Spinal cord (tissue), 10 donors: Measurements from ENCODE around the gene ZDHHC13. TPM values are rescaled to one million over a fixed set of nuclear protein-coding genes. Genes with fewer than 3 reads are reported as not detected.
A peak's percentile ranks its signal among the peaks of the same experiment; 100 is the strongest.

ENCODE experiments used
- DNase-seq, 6 donors: peaks; one replicate each; pipeline versions ENCODE4 v3.0.0 to v3.0.0-alpha.2; 2013 to 2015; ENCODE audit warnings: low spot score in 6 of 6, low read depth in 4 of 6
- H3K27ac ChIP-seq: one replicate; pipeline ENCODE4 v1.5.1; 2013; ENCODE audit warnings: low read depth, low read length, control low read depth
- H3K27me3 ChIP-seq: one replicate; pipeline ENCODE4 v1.6.1; 2013; ENCODE audit warnings: low read length; ENCODE audit not compliant: control insufficient read depth, insufficient read depth
- H3K36me3 ChIP-seq: one replicate; pipeline ENCODE4 v1.6.1; 2013; ENCODE audit warnings: low read length; ENCODE audit not compliant: control insufficient read depth, insufficient read depth
- H3K4me1 ChIP-seq: one replicate; pipeline ENCODE4 v1.6.1; 2013; ENCODE audit warnings: low read length; ENCODE audit not compliant: control insufficient read depth, insufficient read depth
- H3K4me3 ChIP-seq: one replicate; pipeline ENCODE4 v1.5.1; 2013; ENCODE audit warnings: low read depth, low read length, control low read depth
- H3K9me3 ChIP-seq: one replicate; pipeline ENCODE4 v1.6.1; 2013; ENCODE audit warnings: low read length; ENCODE audit not compliant: control insufficient read depth, insufficient read depth
- WGBS: methylation state at CpG from one replicate; pipeline ENCODE4 v1.1.5; 2013; ENCODE audit warnings: missing lambda C conversion rate; ENCODE audit not compliant: insufficient coverage; 5-methylcytosine and 5-hydroxymethylcytosine counted together
- polyA plus RNA-seq, 2 donors: library from polyadenylated mRNA; unstranded; fragments of 120-200 nt; gene quantifications; one replicate each; pipeline ENCODE4 v1.2.1, GENCODE V29; 2013; ENCODE audit not compliant: insufficient read length in 2 of 2
- total RNA-seq, 2 donors: library from RNA; depleted of rRNA in 1 of 2; stranded (reverse); fragments of 120-200 nt in 1 of 2; fragments of >200 nt in 1 of 2; gene quantifications; one replicate each; pipeline versions ENCODE4 v1.2.3 to v1.2.4, GENCODE V29; 2013 to 2014
- donor health status: healthy.

Gene ZDHHC13
- total and polyA plus RNA-seq, 4 donors: 11.2 to 35.8 (median 22.1) TPM

- Histone ChIP-seq H3K9me3 (no peaks in the 10 kb centered on the region), H3K4me3 (no peak overlapping the region), H3K27ac (no peak overlapping the region), H3K27me3 (no peaks in the 10 kb centered on the region), H3K4me1 (no peaks in the 10 kb centered on the region), H3K36me3 (peaks cover 2% of the 10 kb centered on the region)
- no peak for DNase-seq
- WGBS: no CpG with 5 or more reads among the region's 1 CpG
Measured at GRCh38 chr11:19162951-19163505, 46.1 kb downstream of the ZDHHC13 start.

- peaks cover 2% of the 10 kb centered on the region for H3K36me3 ChIP-seq
- no peak overlapping the region for H3K4me3 ChIP-seq
- no peaks in the 10 kb centered on the region for H3K4me1 ChIP-seq
- H3K9me3 ChIP-seq: no peaks in the 10 kb centered on the region
- H3K27ac ChIP-seq: no peak overlapping the region
- no peak for DNase-seq
- WGBS: no CpG with 5 or more reads among the region's 1 CpG
- H3K27me3 ChIP-seq: no peaks in the 10 kb centered on the region
Measured at GRCh38 chr11:19163617-19164016, 46.6 kb downstream of the ZDHHC13 start.

GRCh38 chr11:19164230-19164855 is 47.4 kb downstream of the ZDHHC13 start:
- H3K4me1 ChIP-seq: no peaks in the 10 kb centered on the region
- no peak overlapping the region for H3K4me3 ChIP-seq
- DNase-seq: peak in 1 of 6 donors; percentile 30
- WGBS: 100% methylated on average over 1 of the region's 4 CpGs
- no peaks in the 10 kb centered on the region for H3K9me3 ChIP-seq
- H3K27me3 ChIP-seq: no peaks in the 10 kb centered on the region
- no peak overlapping the region for H3K27ac ChIP-seq
- H3K36me3 ChIP-seq: peaks cover 2% of the 10 kb centered on the region

- no peak for DNase-seq
- Histone ChIP-seq H3K4me3 (no peak overlapping the region), H3K27ac (no peak overlapping the region), H3K4me1 (no peaks in the 10 kb centered on the region), H3K9me3 (no peaks in the 10 kb centered on the region), H3K36me3 (peaks cover 2% of the 10 kb centered on the region), H3K27me3 (no peaks in the 10 kb centered on the region)
- WGBS: no CpG with 5 or more reads among the region's 2 CpGs
Measured at GRCh38 chr11:19164881-19165280, 47.9 kb downstream of the ZDHHC13 start.

GRCh38 chr11:19168090-19168489 is 51.1 kb downstream of the ZDHHC13 start:
- Histone ChIP-seq H3K4me1 (no peaks in the 10 kb centered on the region), H3K9me3 (no peaks in the 10 kb centered on the region), H3K27me3 (no peaks in the 10 kb centered on the region), H3K36me3 (peaks cover 5% of the 10 kb centered on the region), H3K27ac (no peak overlapping the region), H3K4me3 (no peak overlapping the region)
- peak in 1 of 6 donors; percentile 47 for DNase-seq
- WGBS: no CpG with 5 or more reads among the region's 2 CpGs

- Histone ChIP-seq H3K4me1 (no peaks in the 10 kb centered on the region), H3K4me3 (no peak overlapping the region), H3K27ac (no peak overlapping the region), H3K27me3 (no peaks in the 10 kb centered on the region), H3K36me3 (peaks cover 2% of the 10 kb centered on the region), H3K9me3 (no peaks in the 10 kb centered on the region)
- peak in 1 of 6 donors; percentile 17 for DNase-seq
- WGBS: 75% methylated on average over 5 of the region's 9 CpGs
Measured at GRCh38 chr11:19173004-19173689, 56.2 kb downstream of the ZDHHC13 start.

GRCh38 chr11:19173964-19174638 is 57.1 kb downstream of the ZDHHC13 start:
- WGBS: 100% methylated on average over 4 of the region's 7 CpGs
- no peak for DNase-seq
- Histone ChIP-seq H3K27me3 (no peaks in the 10 kb centered on the region), H3K4me3 (no peak overlapping the region), H3K36me3 (peaks cover 2% of the 10 kb centered on the region), H3K9me3 (no peaks in the 10 kb centered on the region), H3K4me1 (no peaks in the 10 kb centered on the region), H3K27ac (no peak overlapping the region)

- no CpG with 5 or more reads among the region's 2 CpGs for WGBS
- Histone ChIP-seq H3K4me1 (no peaks in the 10 kb centered on the region), H3K9me3 (no peaks in the 10 kb centered on the region), H3K4me3 (no peak overlapping the region), H3K36me3 (peaks cover 2% of the 10 kb centered on the region), H3K27ac (no peak overlapping the region), H3K27me3 (no peaks in the 10 kb centered on the region)
- DNase-seq: no peak
Measured at GRCh38 chr11:19176629-19177186, 59.7 kb downstream of the ZDHHC13 start.

- Histone ChIP-seq H3K27ac (no peak overlapping the region), H3K4me1 (no peaks in the 10 kb centered on the region), H3K9me3 (no peaks in the 10 kb centered on the region), H3K27me3 (no peaks in the 10 kb centered on the region), H3K4me3 (no peak overlapping the region), H3K36me3 (no peaks in the 10 kb centered on the region)
- peak in 1 of 6 donors; percentile 11 for DNase-seq
- WGBS: 88% methylated on average over 2 of the region's 5 CpGs
Measured at GRCh38 chr11:19181531-19182261, 64.7 kb downstream of the ZDHHC13 start.
